Activated T-cell treated with anti-CD3 and anti-CD28 coated beads for 48 hours (primary cell): ENCODE data around the gene SULT1B1.

Source experiments
- DNase-seq: peaks from one replicate; pipeline ENCODE4 v3.0.0-alpha.2; 2020; ENCODE audit warnings: low read depth

SULT1B1 gene

GRCh38 chr4:69697536-69698242, 62.7 kb downstream of the SULT1B1 start:
- no peak for DNase-seq

- DNase-seq: no peak
Observed at GRCh38 chr4:69689599-69689998, 70.8 kb downstream of the SULT1B1 start.

- no peak for DNase-seq
Observed at GRCh38 chr4:69684804-69685203, 75.6 kb downstream of the SULT1B1 start.
